Fibroblast of lung (primary cell): ENCODE measurements around the gene HAO1.

ENCODE experiments used
- EZH2 ChIP-seq: IDR thresholded peaks from 2 replicates; pipeline ENCODE4 v1.5.1; 2012; ENCODE audit warnings: low read length, control low read depth, mild to moderate bottlenecking; ENCODE audit errors: missing control alignments
- TF ChIP-seq, protein P1 (sequence below), 2 donors: IDR thresholded peaks in 1 of 2; conservative IDR thresholded peaks in 1 of 2; 1 replicate in 1 of 2; 2 replicates in 1 of 2; pipeline ENCODE4 v1.5.1; 2011 to 2012; ENCODE audit warnings: low read length in 2 of 2, control low read depth in 1 of 2, inconsistent platforms in 1 of 2, low read depth in 1 of 2, mild to moderate bottlenecking in 1 of 2

- TF ChIP-seq, protein P1, sequence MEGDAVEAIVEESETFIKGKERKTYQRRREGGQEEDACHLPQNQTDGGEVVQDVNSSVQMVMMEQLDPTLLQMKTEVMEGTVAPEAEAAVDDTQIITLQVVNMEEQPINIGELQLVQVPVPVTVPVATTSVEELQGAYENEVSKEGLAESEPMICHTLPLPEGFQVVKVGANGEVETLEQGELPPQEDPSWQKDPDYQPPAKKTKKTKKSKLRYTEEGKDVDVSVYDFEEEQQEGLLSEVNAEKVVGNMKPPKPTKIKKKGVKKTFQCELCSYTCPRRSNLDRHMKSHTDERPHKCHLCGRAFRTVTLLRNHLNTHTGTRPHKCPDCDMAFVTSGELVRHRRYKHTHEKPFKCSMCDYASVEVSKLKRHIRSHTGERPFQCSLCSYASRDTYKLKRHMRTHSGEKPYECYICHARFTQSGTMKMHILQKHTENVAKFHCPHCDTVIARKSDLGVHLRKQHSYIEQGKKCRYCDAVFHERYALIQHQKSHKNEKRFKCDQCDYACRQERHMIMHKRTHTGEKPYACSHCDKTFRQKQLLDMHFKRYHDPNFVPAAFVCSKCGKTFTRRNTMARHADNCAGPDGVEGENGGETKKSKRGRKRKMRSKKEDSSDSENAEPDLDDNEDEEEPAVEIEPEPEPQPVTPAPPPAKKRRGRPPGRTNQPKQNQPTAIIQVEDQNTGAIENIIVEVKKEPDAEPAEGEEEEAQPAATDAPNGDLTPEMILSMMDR (conservative IDR thresholded peaks at IDR 0.05 in 1 of 2, IDR thresholded peaks at IDR 0.05 in 1 of 2; ENCODE audit: low read depth in 1 of 2, low read length in 2 of 2), result no peak
- no peak for TF ChIP-seq EZH2
Measured at GRCh38 chr20:7866285-7866684, 74.0 kb downstream of the HAO1 start.
